ENCODE results near the gene SF3B2.

The SF3B2 gene

DNA sequence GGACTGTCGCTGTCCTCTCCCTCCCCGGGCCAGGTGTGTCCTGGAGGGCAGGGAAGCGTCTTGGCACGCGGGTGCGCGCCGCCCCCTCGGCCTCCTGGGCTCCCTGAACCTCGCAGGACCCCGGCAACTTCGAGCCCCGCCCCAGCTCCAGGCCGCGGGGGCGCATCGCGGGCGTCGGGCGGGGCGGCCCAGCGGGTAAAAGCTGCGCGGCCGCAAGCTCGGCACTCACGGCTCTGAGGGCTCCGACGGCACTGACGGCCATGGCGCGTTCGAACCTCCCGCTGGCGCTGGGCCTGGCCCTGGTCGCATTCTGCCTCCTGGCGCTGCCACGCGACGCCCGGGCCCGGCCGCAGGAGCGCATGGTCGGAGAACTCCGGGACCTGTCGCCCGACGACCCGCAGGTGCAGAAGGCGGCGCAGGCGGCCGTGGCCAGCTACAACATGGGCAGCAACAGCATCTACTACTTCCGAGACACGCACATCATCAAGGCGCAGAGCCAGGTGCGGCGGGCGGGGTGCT lies 40.3 kb upstream of the SF3B2 start, which contains the start of gene CST6:
Gene CST6, plus strand, starts transcription at position 224 of the 519 bp plus-strand sequence. Its CDS starts 37 bp downstream, at position 261.
- TF ChIP-seq POU6F1 (CRISPR knock-in tag; IDR thresholded peaks at IDR 0.05; ENCODE audit: borderline replicate concordance, low read depth) (no peak), GLIS3 (CRISPR knock-in tag; IDR thresholded peaks at IDR 0.05) (no peak), ARNTL (CRISPR knock-in tag; IDR thresholded peaks at IDR 0.05; ENCODE audit: borderline replicate concordance, low read depth) (no peak), PPARA (CRISPR knock-in tag; IDR thresholded peaks at IDR 0.05; ENCODE audit: borderline replicate concordance) (no peak), ZNF565 (CRISPR knock-in tag; conservative IDR thresholded peaks at IDR 0.05; ENCODE audit: low read depth) (no peak), CREB5 (CRISPR knock-in tag; IDR thresholded peaks at IDR 0.05; ENCODE audit: low read depth) (no peak), SNAI2 (CRISPR knock-in tag; IDR thresholded peaks at IDR 0.05) (no peak), ZFP30 (CRISPR knock-in tag; IDR thresholded peaks at IDR 0.05) (no peak), ZNF70 (CRISPR knock-in tag; IDR thresholded peaks at IDR 0.05) (no peak), ZFP3 (CRISPR knock-in tag; IDR thresholded peaks at IDR 0.05) (no peak), BACH2 (CRISPR knock-in tag; IDR thresholded peaks at IDR 0.05; ENCODE audit: borderline replicate concordance) (no peak), RARB (CRISPR knock-in tag; IDR thresholded peaks at IDR 0.05) (no peak), CSDC2 (CRISPR knock-in tag; IDR thresholded peaks at IDR 0.05) (no peak)
- TF ChIP-seq, protein P1, sequence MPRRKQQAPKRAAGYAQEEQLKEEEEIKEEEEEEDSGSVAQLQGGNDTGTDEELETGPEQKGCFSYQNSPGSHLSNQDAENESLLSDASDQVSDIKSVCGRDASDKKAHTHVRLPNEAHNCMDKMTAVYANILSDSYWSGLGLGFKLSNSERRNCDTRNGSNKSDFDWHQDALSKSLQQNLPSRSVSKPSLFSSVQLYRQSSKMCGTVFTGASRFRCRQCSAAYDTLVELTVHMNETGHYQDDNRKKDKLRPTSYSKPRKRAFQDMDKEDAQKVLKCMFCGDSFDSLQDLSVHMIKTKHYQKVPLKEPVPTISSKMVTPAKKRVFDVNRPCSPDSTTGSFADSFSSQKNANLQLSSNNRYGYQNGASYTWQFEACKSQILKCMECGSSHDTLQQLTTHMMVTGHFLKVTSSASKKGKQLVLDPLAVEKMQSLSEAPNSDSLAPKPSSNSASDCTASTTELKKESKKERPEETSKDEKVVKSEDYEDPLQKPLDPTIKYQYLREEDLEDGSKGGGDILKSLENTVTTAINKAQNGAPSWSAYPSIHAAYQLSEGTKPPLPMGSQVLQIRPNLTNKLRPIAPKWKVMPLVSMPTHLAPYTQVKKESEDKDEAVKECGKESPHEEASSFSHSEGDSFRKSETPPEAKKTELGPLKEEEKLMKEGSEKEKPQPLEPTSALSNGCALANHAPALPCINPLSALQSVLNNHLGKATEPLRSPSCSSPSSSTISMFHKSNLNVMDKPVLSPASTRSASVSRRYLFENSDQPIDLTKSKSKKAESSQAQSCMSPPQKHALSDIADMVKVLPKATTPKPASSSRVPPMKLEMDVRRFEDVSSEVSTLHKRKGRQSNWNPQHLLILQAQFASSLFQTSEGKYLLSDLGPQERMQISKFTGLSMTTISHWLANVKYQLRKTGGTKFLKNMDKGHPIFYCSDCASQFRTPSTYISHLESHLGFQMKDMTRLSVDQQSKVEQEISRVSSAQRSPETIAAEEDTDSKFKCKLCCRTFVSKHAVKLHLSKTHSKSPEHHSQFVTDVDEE (CRISPR knock-in tag; IDR thresholded peaks at IDR 0.05): no peak
- TF ChIP-seq, protein P2, sequence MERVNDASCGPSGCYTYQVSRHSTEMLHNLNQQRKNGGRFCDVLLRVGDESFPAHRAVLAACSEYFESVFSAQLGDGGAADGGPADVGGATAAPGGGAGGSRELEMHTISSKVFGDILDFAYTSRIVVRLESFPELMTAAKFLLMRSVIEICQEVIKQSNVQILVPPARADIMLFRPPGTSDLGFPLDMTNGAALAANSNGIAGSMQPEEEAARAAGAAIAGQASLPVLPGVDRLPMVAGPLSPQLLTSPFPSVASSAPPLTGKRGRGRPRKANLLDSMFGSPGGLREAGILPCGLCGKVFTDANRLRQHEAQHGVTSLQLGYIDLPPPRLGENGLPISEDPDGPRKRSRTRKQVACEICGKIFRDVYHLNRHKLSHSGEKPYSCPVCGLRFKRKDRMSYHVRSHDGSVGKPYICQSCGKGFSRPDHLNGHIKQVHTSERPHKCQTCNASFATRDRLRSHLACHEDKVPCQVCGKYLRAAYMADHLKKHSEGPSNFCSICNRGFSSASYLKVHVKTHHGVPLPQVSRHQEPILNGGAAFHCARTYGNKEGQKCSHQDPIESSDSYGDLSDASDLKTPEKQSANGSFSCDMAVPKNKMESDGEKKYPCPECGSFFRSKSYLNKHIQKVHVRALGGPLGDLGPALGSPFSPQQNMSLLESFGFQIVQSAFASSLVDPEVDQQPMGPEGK (CRISPR knock-in tag; IDR thresholded peaks at IDR 0.05; ENCODE audit: borderline replicate concordance): no peak
- TF ChIP-seq, protein P3, sequence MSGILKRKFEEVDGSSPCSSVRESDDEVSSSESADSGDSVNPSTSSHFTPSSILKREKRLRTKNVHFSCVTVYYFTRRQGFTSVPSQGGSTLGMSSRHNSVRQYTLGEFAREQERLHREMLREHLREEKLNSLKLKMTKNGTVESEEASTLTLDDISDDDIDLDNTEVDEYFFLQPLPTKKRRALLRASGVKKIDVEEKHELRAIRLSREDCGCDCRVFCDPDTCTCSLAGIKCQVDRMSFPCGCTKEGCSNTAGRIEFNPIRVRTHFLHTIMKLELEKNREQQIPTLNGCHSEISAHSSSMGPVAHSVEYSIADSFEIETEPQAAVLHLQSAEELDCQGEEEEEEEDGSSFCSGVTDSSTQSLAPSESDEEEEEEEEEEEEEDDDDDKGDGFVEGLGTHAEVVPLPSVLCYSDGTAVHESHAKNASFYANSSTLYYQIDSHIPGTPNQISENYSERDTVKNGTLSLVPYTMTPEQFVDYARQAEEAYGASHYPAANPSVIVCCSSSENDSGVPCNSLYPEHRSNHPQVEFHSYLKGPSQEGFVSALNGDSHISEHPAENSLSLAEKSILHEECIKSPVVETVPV (CRISPR knock-in tag; IDR thresholded peaks at IDR 0.05): no peak
- ATAC-seq: no peak

DNA sequence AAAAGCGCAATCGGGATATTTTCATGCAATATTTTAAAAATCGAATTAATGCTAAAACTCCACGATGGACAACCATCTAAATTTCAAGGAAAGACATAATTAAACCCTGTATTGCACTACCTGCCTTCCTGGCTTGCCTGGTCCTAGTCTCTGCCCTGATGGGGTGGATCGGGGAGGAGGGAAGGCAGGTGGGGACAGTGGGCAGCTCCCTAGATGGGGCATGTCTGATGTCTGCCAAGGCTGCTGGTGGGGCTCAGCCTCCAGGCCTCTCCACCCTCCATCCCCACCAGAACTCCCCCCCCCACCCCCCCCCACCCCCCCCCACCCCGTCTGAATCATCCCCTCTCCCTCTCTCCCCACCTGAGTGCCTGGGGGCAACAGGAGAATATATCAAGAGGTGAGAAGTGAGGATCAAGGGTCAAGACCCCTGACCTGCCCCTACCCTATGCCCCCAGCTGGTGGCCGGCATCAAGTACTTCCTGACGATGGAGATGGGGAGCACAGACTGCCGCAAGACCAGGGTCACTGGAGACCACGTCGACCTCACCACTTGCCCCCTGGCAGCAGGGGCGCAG lies 39.7 kb upstream of the SF3B2 start:
- ATAC-seq: no peak
- TF ChIP-seq POU6F1 (CRISPR knock-in tag; IDR thresholded peaks at IDR 0.05; ENCODE audit: borderline replicate concordance, low read depth) (no peak), ZNF70 (CRISPR knock-in tag; IDR thresholded peaks at IDR 0.05) (no peak), ISL1 (CRISPR knock-in tag; IDR thresholded peaks at IDR 0.05) (no peak), ZNF8 (CRISPR knock-in tag; IDR thresholded peaks at IDR 0.05) (no peak), CSDC2 (CRISPR knock-in tag; IDR thresholded peaks at IDR 0.05) (no peak), PPARA (CRISPR knock-in tag; IDR thresholded peaks at IDR 0.05; ENCODE audit: borderline replicate concordance) (no peak), SNAI2 (CRISPR knock-in tag; IDR thresholded peaks at IDR 0.05) (no peak), TOX (CRISPR knock-in tag; IDR thresholded peaks at IDR 0.05; ENCODE audit: borderline replicate concordance) (no peak), ZNF565 (CRISPR knock-in tag; conservative IDR thresholded peaks at IDR 0.05; ENCODE audit: low read depth) (no peak)
- TF ChIP-seq, protein P1 (CRISPR knock-in tag; IDR thresholded peaks at IDR 0.05): no peak
